Thoracic aorta endothelial cell (primary cell): Measurements from ENCODE around the gene WNT2. TPM values are rescaled to one million over a fixed set of nuclear protein-coding genes. Genes with fewer than 3 reads are reported as not detected.

Source experiments
- small RNA-seq: library from RNA; depleted of rRNA; stranded (forward); fragments of <200 nt; gene quantifications from one replicate; pipeline ENCODE3, GENCODE V24; 2012
- total RNA-seq: library from RNA; depleted of rRNA; stranded (reverse); fragments of >200 nt; gene quantifications from 2 replicates; pipeline ENCODE4 v1.2.3, GENCODE V29; 2012

WNT2 gene
- not detected in 2 replicates for total RNA-seq

DNA sequence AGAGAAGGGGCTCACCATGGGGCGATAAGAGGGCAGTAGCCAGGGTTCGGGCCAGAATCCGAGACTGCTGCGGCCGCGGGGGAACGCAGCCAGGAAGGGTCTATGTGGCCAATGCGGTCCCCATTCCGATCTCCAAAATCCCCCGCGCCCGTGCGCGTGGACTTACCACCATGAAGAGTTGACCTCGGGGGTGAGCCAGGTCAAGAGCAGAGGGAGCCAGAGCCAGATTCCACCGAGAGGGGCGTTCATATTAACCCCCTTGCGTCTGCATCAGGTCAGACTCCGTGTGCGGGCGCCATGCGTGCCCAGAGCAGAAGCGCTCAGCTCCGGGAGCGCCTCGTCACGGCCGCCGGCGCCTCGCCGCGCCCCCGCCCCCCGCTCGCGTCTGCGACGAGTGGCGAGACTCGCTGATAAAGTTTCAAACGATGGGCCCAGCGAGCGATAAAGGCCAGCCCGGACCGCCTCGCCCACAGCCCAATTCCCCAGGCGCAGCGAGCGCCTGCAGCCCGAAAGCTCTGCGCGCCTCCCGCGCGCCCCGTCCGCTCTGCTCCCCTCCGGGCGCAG is at the start of gene WNT2:
Gene WNT2 (minus strand): TSS at position 318 of the 564 bp plus-strand sequence. CDS start 69 bp downstream, at position 249.

Small RNA genes within 50 kb of the gene (small RNA-seq; reads per million reads assigned to genes)
- gene MTCYBP6: not detected

Other genes starting within 250 kb of the WNT2 start
- gene ASZ1, start 104.4 kb upstream of the WNT2 start, total RNA-seq: not detected in 2 replicates
- gene CFTR, start 157.0 kb upstream of the WNT2 start, total RNA-seq: not detected in 2 replicates